Measurements from ENCODE around the gene MRPS34. TPM values are rescaled to one million over a fixed set of nuclear protein-coding genes. Genes with fewer than 3 reads are reported as not detected.

Gene MRPS34
- total RNA-seq, 1 donor from 2014 or later: 60.4 TPM

DNA sequence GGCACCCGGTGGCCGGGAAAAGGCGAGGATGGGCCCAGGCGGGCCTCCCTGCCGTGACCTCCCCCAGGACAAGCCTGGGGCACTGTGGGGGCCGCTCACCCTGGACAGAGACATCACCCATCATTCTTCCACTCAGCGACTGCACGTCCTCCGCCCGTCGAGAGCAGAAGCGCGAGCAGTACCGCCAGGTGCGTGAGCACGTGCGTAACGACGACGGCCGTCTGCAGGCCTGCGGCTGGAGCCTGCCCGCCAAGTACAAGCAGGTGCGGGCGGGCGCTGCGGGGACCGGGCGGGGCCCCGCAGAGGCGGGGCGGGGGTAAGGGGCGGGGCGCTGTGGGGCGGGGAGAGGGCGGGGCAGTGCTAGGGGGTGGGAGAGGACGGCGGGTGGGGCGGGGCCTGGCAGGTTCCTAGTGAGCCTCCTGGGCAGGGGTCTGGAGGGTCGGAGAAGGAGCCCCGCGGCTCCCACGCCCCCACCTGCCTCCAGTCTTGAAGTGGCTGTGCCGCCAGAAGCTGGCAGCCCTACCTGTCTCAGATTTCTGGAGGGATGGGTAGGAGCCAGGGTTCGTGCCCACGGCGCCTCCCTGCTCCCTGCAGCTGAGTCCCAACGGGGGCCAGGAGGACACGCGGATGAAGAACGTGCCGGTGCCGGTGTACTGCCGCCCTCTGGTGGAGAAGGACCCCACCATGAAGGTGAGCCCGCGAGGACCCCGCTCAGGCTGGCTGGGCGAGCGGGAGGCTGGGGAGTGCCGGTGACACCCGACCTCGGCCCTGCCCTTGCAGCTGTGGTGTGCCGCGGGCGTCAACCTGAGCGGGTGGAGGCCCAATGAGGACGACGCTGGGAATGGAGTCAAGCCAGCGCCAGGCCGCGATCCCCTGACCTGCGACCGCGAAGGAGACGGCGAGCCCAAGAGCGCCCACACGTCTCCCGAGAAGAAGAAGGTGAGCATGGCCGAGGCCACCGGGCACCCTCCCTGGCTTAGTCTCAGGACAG lies 9.1 kb downstream of the MRPS34 start:
- H3K4me3 Mint-ChIP-seq (ENCODE audit: unreplicated experiment): no peak overlapping the region
- H3K4me1 Mint-ChIP-seq (ENCODE audit: low read depth): no peaks in the 10 kb centered on the region
- DNase-seq (ENCODE audit: low spot score): no peak
- peaks cover 9% of the 10 kb centered on the region for H3K36me3 Mint-ChIP-seq (ENCODE audit: low read depth)
- H3K27ac Mint-ChIP-seq (ENCODE audit: unreplicated experiment): no peak overlapping the region
- no peaks in the 10 kb centered on the region for H3K27me3 Mint-ChIP-seq (ENCODE audit: low read depth)
- TF ChIP-seq, protein P1, sequence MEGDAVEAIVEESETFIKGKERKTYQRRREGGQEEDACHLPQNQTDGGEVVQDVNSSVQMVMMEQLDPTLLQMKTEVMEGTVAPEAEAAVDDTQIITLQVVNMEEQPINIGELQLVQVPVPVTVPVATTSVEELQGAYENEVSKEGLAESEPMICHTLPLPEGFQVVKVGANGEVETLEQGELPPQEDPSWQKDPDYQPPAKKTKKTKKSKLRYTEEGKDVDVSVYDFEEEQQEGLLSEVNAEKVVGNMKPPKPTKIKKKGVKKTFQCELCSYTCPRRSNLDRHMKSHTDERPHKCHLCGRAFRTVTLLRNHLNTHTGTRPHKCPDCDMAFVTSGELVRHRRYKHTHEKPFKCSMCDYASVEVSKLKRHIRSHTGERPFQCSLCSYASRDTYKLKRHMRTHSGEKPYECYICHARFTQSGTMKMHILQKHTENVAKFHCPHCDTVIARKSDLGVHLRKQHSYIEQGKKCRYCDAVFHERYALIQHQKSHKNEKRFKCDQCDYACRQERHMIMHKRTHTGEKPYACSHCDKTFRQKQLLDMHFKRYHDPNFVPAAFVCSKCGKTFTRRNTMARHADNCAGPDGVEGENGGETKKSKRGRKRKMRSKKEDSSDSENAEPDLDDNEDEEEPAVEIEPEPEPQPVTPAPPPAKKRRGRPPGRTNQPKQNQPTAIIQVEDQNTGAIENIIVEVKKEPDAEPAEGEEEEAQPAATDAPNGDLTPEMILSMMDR (IDR thresholded peaks at IDR 0.05): peak; percentile 78
- H3K9me3 Mint-ChIP-seq (ENCODE audit: low read depth): no peaks in the 10 kb centered on the region

DNA sequence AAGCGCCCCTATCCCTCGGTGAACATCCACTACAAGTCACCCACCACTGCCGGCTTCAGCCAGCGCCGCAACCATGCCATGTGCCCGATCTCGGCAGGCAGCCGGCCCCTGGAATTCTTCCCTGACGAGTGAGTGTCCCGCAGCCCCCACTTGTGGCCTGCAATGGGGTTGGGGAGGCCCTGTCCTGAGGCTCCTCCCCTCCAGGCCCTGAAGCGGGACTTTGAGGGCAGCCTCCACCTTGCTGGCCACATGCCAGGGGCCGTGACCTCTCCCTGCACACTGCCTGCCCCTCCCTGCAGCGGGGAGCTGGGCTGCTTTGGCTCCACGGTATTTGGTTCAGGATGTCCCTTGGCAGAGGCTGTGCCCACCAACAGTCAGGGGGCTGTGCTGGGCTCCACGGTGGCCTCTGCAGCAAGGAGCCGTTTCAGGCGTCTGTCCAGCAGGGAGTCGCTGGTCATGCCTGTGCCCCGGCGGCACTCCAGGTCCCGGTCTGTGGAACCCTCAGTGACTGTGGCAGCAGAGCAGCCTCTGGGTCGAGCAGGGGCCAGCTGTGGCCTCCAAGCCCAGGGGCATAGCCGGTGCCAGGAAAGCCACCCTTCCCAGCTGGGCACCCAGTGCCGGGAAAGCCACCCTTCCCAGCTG lies 9.9 kb downstream of the MRPS34 start:
- no peaks in the 10 kb centered on the region for H3K9me3 Mint-ChIP-seq (ENCODE audit: low read depth)
- TF ChIP-seq, protein P1 (IDR thresholded peaks at IDR 0.05): no peak
- no peaks in the 10 kb centered on the region for H3K4me1 Mint-ChIP-seq (ENCODE audit: low read depth)
- no peak overlapping the region for H3K4me3 Mint-ChIP-seq (ENCODE audit: unreplicated experiment)
- H3K27me3 Mint-ChIP-seq (ENCODE audit: low read depth): no peaks in the 10 kb centered on the region
- no peak overlapping the region for H3K27ac Mint-ChIP-seq (ENCODE audit: unreplicated experiment)
- peaks cover 9% of the 10 kb centered on the region for H3K36me3 Mint-ChIP-seq (ENCODE audit: low read depth)
- DNase-seq (ENCODE audit: low spot score): no peak

DNA sequence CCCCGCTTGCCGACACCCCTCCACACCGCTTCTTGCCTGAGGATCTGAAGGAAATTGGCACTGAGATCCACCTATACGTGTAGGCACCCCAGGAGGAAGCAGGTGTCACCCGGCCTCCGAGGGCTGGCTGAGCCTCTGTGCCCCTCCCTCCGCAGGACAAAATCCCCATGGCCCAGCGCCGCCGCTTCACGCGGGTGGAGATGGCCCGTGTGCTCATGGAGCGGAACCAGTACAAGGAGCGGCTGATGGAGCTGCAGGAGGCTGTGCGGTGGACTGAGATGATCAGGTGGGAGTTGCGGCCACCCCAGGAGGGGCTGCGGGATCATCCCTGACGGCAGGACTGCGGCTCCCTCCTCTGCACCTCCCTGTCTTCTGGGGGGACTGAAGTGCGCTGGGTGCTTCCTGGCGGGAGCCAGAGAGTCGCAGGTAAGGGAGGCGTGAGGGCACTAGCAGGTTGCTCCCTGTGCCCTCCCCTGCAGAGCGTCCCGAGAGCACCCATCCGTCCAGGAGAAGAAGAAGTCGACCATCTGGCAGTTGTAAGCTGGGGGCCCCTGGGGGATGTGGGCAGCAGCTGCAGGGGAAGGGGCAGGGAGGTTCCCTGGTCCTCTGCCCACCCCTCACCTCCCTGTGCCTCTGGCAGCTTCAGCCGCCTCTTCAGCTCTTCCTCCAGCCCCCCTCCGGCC lies 10.6 kb downstream of the MRPS34 start:
- no peak for DNase-seq (ENCODE audit: low spot score)
- Mint-ChIP-seq H3K27ac (ENCODE audit: unreplicated experiment) (no peak overlapping the region), H3K4me1 (ENCODE audit: low read depth) (no peaks in the 10 kb centered on the region), H3K9me3 (ENCODE audit: low read depth) (no peaks in the 10 kb centered on the region), H3K36me3 (ENCODE audit: low read depth) (peaks cover 9% of the 10 kb centered on the region), H3K27me3 (ENCODE audit: low read depth) (no peaks in the 10 kb centered on the region), H3K4me3 (ENCODE audit: unreplicated experiment) (no peak overlapping the region)
- TF ChIP-seq, protein P1 (IDR thresholded peaks at IDR 0.05): no peak

DNA sequence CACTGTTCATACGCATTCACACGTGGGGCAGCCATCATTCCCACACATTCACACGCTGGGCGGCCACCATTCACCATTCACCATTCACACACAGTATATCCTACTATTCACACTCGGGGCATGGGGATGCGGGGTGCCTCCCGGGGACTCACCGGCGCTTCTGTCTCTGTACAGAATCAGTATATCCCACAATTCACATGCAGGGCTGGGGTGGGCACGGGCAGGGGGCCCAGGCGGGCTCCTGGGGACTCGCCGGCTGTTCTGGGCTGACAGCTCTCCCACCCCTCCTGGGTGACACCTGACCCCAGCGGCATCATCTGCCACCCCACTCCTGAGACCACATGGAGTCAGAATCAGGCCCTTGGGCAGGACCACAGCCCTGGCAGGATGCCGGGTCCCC lies 11.2 kb downstream of the MRPS34 start:
- no peak overlapping the region for H3K27ac Mint-ChIP-seq (ENCODE audit: unreplicated experiment)
- no peaks in the 10 kb centered on the region for H3K4me1 Mint-ChIP-seq (ENCODE audit: low read depth)
- no peak overlapping the region for H3K4me3 Mint-ChIP-seq (ENCODE audit: unreplicated experiment)
- TF ChIP-seq, protein P1 (IDR thresholded peaks at IDR 0.05): no peak
- H3K36me3 Mint-ChIP-seq (ENCODE audit: low read depth): peaks cover 8% of the 10 kb centered on the region
- H3K27me3 Mint-ChIP-seq (ENCODE audit: low read depth): no peaks in the 10 kb centered on the region
- no peak for DNase-seq (ENCODE audit: low spot score)
- no peaks in the 10 kb centered on the region for H3K9me3 Mint-ChIP-seq (ENCODE audit: low read depth)

DNA sequence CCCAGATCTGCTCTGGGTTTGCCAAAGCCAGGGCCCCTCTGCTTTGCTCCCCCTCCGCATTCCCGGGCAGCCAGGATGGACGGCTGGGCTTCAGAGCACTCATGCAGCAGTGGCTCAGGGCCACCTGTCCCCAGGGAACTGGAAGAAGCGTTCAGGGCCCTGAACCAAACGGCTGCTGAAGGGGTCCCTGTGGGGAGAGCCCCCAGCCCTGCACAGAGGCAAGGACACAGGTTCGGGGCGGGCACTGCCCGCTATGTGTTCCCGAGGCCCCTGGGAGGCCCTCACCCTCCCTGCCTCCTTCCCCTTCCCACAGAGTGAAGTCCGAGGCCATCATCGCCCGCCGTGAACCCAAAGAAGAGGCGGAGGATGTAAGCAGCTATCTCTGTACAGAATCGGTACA lies 12.0 kb downstream of the MRPS34 start:
- H3K27me3 Mint-ChIP-seq (ENCODE audit: low read depth): no peaks in the 10 kb centered on the region
- no peak overlapping the region for H3K27ac Mint-ChIP-seq (ENCODE audit: unreplicated experiment)
- no peaks in the 10 kb centered on the region for H3K4me1 Mint-ChIP-seq (ENCODE audit: low read depth)
- H3K9me3 Mint-ChIP-seq (ENCODE audit: low read depth): no peaks in the 10 kb centered on the region
- H3K4me3 Mint-ChIP-seq (ENCODE audit: unreplicated experiment): no peak overlapping the region
- peaks cover 9% of the 10 kb centered on the region for H3K36me3 Mint-ChIP-seq (ENCODE audit: low read depth)
- no peak for DNase-seq (ENCODE audit: low spot score)
- TF ChIP-seq, protein P1 (IDR thresholded peaks at IDR 0.05): no peak
